ENCODE data around the gene EIPR1. TPM values are rescaled to one million over a fixed set of nuclear protein-coding genes. Genes with fewer than 3 reads are reported as not detected.

The EIPR1 gene
- total and polyA plus RNA-seq, 2 of the 13 experiments (the other 11 are each of a cell fraction or from before 2014, with no cell fraction given): 70.0 to 96.3 TPM

DNA sequence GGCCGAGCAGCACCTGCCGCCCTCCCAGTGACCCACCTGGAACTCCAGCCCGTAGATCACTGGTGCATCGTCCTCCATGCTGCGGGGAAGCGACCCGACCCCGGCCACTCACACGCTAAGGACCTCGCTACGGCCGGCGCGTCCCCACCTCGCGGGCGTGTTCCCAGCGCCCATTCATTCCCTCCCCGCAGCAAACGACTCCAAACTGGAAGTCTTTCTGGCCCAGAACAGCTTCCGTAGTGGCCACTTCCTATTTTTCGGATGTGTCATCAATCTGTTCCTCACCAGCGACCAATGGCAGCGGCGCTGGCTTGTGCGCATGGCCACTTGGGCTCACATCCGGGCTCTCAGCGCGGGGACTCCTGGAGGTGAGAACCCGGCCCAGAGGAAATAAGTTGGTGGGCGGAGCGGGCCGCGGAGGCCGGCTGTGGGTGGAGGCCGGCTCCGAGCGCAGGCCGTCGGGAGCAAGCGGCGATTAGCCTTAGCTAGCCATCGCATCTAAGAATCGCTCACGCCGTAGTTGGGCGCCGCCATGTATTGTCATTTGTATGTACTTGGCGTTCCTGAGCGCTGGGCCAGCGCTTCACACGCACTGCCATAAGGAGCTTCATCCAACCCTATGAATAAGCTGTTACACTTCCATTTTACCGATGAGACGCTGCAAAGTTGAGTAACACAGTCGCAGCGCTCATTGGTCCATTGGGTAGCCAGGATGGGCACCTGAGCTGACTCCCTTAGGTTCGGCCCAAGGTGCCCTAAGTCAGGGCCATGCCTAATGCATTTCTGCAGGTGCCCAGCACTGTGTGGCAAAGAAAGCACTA lies at the start of gene EIPR1 (continued):
- TF ChIP-seq NFIC (IDR thresholded peaks at IDR 0.05; ENCODE audit: low read length): no peak
- peak; percentile 70 for TF ChIP-seq HCFC1 (IDR thresholded peaks at IDR 0.05; ENCODE audit: low read depth, low read length)
- no peak; the same call in 1 of the 2 replicates for TF ChIP-seq YEATS4 (CRISPR knock-in tag; IDR thresholded peaks at IDR 0.05; ENCODE audit: borderline replicate concordance)
- no peak for TF ChIP-seq SSRP1 (CRISPR knock-in tag; IDR thresholded peaks at IDR 0.05)
- TF ChIP-seq NFE2L2 (IDR thresholded peaks at IDR 0.05; ENCODE audit: low read length): no peak
- peak; percentile 96 for TF ChIP-seq ZFY (CRISPR knock-in tag; IDR thresholded peaks at IDR 0.05)
- no peak for TF ChIP-seq ZNF207 (IDR thresholded peaks at IDR 0.05; ENCODE audit: borderline replicate concordance)
- no peak for TF ChIP-seq GTF2F1 (IDR thresholded peaks at IDR 0.05; ENCODE audit: low read length)
- peak; percentile 77; the same call in 1 of the 2 replicates for TF ChIP-seq ZNF275 (CRISPR knock-in tag; IDR thresholded peaks at IDR 0.05; ENCODE audit: borderline replicate concordance)
- no peak for TF ChIP-seq JARID2 (CRISPR knock-in tag; IDR thresholded peaks at IDR 0.05; ENCODE audit: insufficient replicate concordance)
- 0 out of 2 replicates have a peak, but pooled peaks have one; percentile 46 for TF ChIP-seq SRF (IDR thresholded peaks at IDR 0.05; ENCODE audit: low read depth, low read length)
- TF ChIP-seq FOXP1 (IDR thresholded peaks at IDR 0.05): no peak
- peak; percentile 48; the same call in 1 of the 2 replicates for TF ChIP-seq FOXP1 (CRISPR knock-in tag; IDR thresholded peaks at IDR 0.05)
- TF ChIP-seq ZBTB8A (CRISPR knock-in tag; IDR thresholded peaks at IDR 0.05; ENCODE audit: borderline replicate concordance, low read depth): peak; percentile 88; the same call in 1 of the 2 replicates
- TF ChIP-seq POLR2A (IDR thresholded peaks at IDR 0.05; ENCODE audit: insufficient read depth in 1 of 2, low read depth in 2 of 2, low read length in 2 of 2): peak; percentile 78 to 79
- no peak for TF ChIP-seq ZNF549 (CRISPR knock-in tag; IDR thresholded peaks at IDR 0.05)
- no peak for TF ChIP-seq NFAT5 (CRISPR knock-in tag; IDR thresholded peaks at IDR 0.05)
- TF ChIP-seq RAD51 (IDR thresholded peaks at IDR 0.05; ENCODE audit: borderline replicate concordance): no peak
- no peak; the same call in 1 of the 2 replicates for TF ChIP-seq KDM1A (CRISPR knock-in tag; IDR thresholded peaks at IDR 0.05)
- TF ChIP-seq, protein P1, sequence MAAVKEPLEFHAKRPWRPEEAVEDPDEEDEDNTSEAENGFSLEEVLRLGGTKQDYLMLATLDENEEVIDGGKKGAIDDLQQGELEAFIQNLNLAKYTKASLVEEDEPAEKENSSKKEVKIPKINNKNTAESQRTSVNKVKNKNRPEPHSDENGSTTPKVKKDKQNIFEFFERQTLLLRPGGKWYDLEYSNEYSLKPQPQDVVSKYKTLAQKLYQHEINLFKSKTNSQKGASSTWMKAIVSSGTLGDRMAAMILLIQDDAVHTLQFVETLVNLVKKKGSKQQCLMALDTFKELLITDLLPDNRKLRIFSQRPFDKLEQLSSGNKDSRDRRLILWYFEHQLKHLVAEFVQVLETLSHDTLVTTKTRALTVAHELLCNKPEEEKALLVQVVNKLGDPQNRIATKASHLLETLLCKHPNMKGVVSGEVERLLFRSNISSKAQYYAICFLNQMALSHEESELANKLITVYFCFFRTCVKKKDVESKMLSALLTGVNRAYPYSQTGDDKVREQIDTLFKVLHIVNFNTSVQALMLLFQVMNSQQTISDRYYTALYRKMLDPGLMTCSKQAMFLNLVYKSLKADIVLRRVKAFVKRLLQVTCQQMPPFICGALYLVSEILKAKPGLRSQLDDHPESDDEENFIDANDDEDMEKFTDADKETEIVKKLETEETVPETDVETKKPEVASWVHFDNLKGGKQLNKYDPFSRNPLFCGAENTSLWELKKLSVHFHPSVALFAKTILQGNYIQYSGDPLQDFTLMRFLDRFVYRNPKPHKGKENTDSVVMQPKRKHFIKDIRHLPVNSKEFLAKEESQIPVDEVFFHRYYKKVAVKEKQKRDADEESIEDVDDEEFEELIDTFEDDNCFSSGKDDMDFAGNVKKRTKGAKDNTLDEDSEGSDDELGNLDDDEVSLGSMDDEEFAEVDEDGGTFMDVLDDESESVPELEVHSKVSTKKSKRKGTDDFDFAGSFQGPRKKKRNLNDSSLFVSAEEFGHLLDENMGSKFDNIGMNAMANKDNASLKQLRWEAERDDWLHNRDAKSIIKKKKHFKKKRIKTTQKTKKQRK (IDR thresholded peaks at IDR 0.05; ENCODE audit: low read length): no peak
- TF ChIP-seq ZNF605 (CRISPR knock-in tag; IDR thresholded peaks at IDR 0.05): peak; percentile 94; the same call in 1 of the 2 replicates
- TF ChIP-seq CCDC6 (CRISPR knock-in tag; IDR thresholded peaks at IDR 0.05): no peak; the same call in 1 of the 2 replicates
- TF ChIP-seq ZFP41 (CRISPR knock-in tag; IDR thresholded peaks at IDR 0.05; ENCODE audit: borderline replicate concordance): peak; percentile 43; the same call in 1 of the 2 replicates

Data from HepG2 (cell line).